D721Med (cell line): Measurements from ENCODE around the gene CBFA2T3.

Source experiments
- DNase-seq: peaks from one replicate; pipeline ENCODE4 v3.0.0; 2011; ENCODE audit warnings: low spot score; ENCODE audit not compliant: insufficient read length
- FAIRE-seq: peaks from 2 replicates; lab custom pipeline; 2011; peaks lifted over from hg19 to GRCh38; lab: Jason Lieb, UNC
- TF ChIP-seq, protein P1 (sequence below): IDR thresholded peaks from 2 replicates; pipeline ENCODE4 v1.5.1; 2012; ENCODE audit warnings: mild to moderate bottlenecking, control low read depth; ENCODE audit not compliant: insufficient read depth; ENCODE audit errors: missing control alignments

Gene CBFA2T3

DNA sequence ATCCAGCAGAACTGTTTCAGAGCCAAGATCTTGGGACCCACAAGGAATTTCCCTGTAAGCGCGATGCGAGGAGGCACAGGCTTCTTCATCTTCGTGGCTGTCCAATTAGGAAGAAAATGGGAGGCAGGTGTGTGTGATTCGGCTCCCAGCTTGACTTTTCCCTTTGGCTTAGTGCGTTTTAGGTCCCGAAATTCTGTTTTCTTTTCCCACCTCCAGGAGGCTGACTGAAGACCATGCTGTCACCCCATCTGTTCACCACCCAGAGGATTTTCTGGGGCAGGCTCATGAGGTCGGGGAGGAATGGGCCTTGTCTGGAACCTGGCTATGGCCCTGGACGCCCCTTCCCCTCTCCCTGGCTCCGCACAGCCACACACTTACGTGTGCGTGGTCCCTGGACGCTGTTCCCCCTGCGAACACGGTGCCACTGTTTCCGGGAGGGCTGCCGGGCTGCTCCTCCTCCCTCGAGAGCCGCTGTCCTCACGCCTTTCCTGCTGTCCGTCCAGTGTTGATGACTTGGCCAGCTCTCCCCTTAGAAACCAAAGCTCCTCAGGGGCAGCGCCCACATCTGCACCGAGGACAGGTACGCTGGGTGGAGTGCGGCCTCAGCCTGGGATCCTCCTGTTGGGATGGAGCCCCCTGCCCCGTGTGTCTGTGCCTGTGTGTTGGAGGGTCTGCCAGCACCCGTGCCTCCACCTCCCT, 107.9 kb downstream of the CBFA2T3 start:
- DNase-seq (no peak), FAIRE-seq (no peak)
- TF ChIP-seq, protein P1, sequence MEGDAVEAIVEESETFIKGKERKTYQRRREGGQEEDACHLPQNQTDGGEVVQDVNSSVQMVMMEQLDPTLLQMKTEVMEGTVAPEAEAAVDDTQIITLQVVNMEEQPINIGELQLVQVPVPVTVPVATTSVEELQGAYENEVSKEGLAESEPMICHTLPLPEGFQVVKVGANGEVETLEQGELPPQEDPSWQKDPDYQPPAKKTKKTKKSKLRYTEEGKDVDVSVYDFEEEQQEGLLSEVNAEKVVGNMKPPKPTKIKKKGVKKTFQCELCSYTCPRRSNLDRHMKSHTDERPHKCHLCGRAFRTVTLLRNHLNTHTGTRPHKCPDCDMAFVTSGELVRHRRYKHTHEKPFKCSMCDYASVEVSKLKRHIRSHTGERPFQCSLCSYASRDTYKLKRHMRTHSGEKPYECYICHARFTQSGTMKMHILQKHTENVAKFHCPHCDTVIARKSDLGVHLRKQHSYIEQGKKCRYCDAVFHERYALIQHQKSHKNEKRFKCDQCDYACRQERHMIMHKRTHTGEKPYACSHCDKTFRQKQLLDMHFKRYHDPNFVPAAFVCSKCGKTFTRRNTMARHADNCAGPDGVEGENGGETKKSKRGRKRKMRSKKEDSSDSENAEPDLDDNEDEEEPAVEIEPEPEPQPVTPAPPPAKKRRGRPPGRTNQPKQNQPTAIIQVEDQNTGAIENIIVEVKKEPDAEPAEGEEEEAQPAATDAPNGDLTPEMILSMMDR: no peak

DNA sequence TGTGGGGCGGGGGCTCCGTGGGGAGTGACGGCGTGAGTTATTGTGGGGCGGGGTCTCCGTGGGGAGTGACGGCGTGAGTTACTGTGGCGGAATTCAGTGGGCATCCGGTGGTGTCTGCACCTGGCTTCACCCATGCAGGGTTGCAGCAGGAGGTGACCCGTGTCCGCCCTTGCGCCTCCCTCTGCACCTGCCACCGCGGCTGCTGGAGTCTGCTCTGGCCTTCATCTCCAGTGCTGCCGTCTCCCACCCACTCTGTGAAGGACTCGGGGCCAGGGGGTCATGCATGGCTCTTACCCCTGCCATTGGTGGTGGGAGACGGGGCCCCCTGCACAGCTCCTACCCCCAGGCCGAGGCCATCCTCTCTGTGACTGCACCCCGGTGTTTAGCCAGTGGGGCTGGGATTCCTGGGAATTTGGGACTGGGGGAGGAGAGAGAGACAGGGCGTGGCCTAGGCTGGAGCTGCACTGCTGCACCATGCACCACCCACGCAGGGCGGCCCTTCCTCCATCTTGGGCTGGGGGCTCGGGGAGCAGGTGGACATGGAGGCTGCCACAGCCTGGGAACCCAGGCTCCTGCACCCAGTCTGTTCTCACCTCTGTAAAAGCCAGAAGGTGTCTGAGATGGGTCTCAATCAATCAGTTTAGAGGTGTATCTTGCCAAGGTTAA, 109.3 kb downstream of the CBFA2T3 start:
- TF ChIP-seq, protein P1: no peak
- no peak for FAIRE-seq
- no peak for DNase-seq

DNA sequence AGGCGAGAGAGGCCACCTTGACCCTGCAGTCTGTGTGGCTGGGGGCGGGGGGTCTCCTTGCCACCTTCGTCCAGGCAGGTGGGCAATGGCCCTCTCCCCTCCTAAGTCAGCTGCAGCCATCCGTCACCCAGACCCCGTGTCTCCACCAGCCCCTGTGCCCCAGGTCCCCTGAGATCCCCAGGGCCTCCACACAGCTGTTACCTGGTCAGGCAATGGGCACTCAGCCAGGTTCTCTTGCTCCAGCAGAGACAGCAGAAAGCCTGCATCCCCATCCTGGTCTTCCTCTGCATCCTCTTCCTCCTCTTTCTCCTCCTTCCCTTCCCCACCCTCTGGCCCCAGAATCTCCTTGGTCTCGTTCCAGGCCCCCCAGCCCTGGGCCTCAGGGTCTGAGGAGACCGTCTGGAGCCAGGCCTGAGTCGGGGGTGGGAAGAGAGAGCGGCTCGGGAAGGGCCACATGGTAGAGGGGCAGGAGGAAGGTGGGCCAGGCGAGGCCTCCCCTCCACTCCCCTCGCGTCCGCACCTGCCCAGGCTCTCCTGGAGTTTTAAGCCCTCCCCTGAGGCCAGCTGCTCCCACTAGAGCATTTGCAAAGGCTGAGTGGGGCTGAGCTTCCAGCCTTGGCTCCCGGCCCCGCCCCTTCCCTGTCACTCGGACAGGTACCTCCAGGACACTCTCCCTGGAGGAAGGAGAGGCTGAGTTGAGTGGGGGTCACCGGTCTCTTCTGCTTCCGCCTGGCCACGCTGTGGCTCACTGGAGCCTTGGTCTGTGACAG, 110.7 kb downstream of the CBFA2T3 start, which contains the start of gene PABPN1L:
TSS of gene PABPN1L (minus strand) at position 510 of the 770 bp plus-strand sequence. CDS start at position 456, 54 bp downstream.
- no peak for FAIRE-seq
- TF ChIP-seq, protein P1: no peak
- DNase-seq: no peak

DNA sequence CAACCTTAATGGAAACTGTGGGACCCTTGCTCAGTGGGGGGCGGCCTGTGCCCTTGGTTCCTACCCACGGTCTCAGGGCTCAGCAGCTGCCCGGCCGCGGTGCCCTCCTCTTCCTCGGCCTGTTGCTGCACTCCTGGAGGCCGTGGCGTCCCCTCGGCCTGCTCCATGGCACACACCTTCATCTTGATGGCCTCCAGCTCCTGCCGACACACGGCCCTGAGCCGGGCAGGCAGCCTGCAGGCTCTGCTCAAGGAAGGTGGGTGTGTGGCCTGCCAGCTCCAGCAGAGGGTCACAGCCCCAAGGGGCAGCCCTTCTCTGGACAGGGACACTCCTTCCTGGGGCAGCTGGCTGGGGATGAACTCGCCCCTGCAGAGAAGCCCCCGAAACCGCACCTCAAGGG, 111.3 kb downstream of the CBFA2T3 start:
- TF ChIP-seq, protein P1: no peak
- DNase-seq: no peak
- no peak for FAIRE-seq

DNA sequence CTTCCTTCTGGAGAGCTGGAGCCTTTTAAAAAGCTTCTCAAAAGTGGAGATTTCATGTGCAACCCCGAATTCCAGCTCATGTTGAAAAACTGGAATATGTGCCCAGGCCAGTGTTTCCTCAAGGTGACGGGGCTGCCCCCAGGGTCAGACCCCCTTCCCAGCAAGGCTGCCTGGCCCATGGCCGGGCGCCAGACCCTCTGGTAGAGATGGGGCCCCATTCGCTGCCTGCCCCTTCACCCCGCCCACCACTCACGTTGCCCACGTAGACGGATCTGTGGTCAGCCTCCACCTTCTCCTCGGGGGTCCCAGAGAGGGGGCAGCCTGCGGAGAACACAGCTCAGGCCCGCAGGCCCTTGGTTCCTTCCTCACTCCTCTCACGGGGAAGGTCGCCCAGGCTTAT, 111.7 kb downstream of the CBFA2T3 start:
- DNase-seq (no peak), FAIRE-seq (no peak)
- TF ChIP-seq, protein P1: no peak

DNA sequence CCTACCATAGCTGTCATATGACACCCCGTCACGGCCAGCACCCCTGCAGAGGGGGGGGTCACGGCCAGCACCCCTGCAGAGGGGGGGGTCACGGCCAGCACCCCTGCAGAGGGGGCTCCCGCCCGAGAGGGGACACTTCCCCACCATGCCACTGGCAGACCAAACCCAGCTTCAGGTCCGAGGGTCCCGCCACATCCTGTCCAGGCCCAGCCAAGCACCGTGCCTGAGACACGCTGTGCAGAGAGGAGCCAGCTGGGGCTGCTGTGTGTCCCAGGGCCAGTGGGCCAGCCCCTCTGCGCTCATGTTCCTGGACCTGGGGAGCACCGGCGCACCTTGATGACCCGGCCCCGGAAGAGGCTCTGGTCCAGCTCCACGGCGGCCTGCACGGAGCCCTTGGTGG, 112.5 kb downstream of the CBFA2T3 start:
- no peak for DNase-seq
- TF ChIP-seq, protein P1: no peak
- no peak for FAIRE-seq
